HG03066 (cell line): ENCODE measurements around the gene ELOVL6.
A peak's percentile ranks its signal among the peaks of the same experiment; 100 is the strongest.
"Not testable (repeated sequence)": the region's sequence is repeated elsewhere in the genome, so short reads cannot be mapped to it uniquely, and the experiment has no call there.

ENCODE experiments used
- ATAC-seq: cut with Tn5 transposase; IDR thresholded peaks from one replicate; pipeline ENCODE4 v1.9.1; 2021; ENCODE audit warnings: low read depth; ENCODE audit not compliant: unreplicated experiment

Gene ELOVL6

GRCh38 chr4:110198435-110199416 lies at the start of gene ELOVL6:
Gene ELOVL6, minus strand, starts transcription at chr4:110198615. Its CDS starts 280 bp downstream, at chr4:110198335.
- peak; percentile 18 for ATAC-seq

GRCh38 chr4:110248100-110248499 lies 49.7 kb upstream of the ELOVL6 start:
- ATAC-seq = no peak

- no peak for ATAC-seq
Measured at GRCh38 chr4:110247591-110247990, 49.2 kb upstream of the ELOVL6 start.

GRCh38 chr4:110245577-110245976 lies 47.2 kb upstream of the ELOVL6 start:
- no peak for ATAC-seq

- no peak for ATAC-seq
Measured at GRCh38 chr4:110236324-110236723, 37.9 kb upstream of the ELOVL6 start.

- ATAC-seq = not testable (repeated sequence)
Measured at GRCh38 chr4:110233581-110233980, 35.2 kb upstream of the ELOVL6 start.

GRCh38 chr4:110231869-110232268 lies 33.5 kb upstream of the ELOVL6 start:
- no peak for ATAC-seq

GRCh38 chr4:110229266-110229665 lies 30.9 kb upstream of the ELOVL6 start:
- no peak for ATAC-seq

- no peak for ATAC-seq
Measured at GRCh38 chr4:110224812-110225211, 26.4 kb upstream of the ELOVL6 start.

GRCh38 chr4:110224142-110224541 lies 25.7 kb upstream of the ELOVL6 start:
- no peak for ATAC-seq

- ATAC-seq = not testable (repeated sequence)
Measured at GRCh38 chr4:110218935-110219334, 20.5 kb upstream of the ELOVL6 start.

GRCh38 chr4:110217181-110217580 lies 18.8 kb upstream of the ELOVL6 start:
- ATAC-seq = not testable (repeated sequence)

GRCh38 chr4:110216129-110216528 lies 17.7 kb upstream of the ELOVL6 start:
- no peak for ATAC-seq

GRCh38 chr4:110211770-110212061 lies 13.3 kb upstream of the ELOVL6 start:
- ATAC-seq = no peak

- peak; percentile 71 for ATAC-seq
Measured at GRCh38 chr4:110211007-110211769, 12.8 kb upstream of the ELOVL6 start.

GRCh38 chr4:110208419-110208818 lies 10.0 kb upstream of the ELOVL6 start:
- ATAC-seq = no peak

- ATAC-seq = no peak
Measured at GRCh38 chr4:110207233-110207632, 8.8 kb upstream of the ELOVL6 start.

- no peak for ATAC-seq
Measured at GRCh38 chr4:110202024-110202423, 3.6 kb upstream of the ELOVL6 start.

GRCh38 chr4:110201502-110201901 lies 3.1 kb upstream of the ELOVL6 start:
- no peak for ATAC-seq

- no peak for ATAC-seq
Measured at GRCh38 chr4:110200689-110201088, 2.3 kb upstream of the ELOVL6 start.

GRCh38 chr4:110198049-110198434 lies 373 bp downstream of the ELOVL6 start:
- no peak for ATAC-seq
